ENCODE measurements around the gene VSX1.

VSX1 gene

DNA sequence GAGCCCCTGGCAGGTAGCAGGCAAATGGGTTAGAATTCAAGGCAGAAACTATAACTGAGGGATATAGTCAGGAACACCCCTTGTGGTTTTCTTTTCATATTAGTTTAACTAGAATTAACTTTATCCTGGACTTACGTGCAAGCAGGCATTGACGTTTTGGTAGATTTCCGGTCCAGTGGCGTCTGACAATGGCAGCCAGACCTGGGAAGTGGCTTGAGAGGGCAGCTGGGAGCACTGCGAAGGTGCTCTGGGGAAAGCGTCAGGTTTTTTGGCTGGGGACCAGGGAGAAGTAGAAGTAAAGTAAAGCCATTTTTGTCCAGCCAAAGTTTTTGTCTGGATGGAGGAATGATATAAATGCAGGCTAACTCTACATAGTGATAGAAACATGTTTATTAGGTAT is 15.6 kb downstream of the VSX1 start:
- DNase-seq: no peak

DNA sequence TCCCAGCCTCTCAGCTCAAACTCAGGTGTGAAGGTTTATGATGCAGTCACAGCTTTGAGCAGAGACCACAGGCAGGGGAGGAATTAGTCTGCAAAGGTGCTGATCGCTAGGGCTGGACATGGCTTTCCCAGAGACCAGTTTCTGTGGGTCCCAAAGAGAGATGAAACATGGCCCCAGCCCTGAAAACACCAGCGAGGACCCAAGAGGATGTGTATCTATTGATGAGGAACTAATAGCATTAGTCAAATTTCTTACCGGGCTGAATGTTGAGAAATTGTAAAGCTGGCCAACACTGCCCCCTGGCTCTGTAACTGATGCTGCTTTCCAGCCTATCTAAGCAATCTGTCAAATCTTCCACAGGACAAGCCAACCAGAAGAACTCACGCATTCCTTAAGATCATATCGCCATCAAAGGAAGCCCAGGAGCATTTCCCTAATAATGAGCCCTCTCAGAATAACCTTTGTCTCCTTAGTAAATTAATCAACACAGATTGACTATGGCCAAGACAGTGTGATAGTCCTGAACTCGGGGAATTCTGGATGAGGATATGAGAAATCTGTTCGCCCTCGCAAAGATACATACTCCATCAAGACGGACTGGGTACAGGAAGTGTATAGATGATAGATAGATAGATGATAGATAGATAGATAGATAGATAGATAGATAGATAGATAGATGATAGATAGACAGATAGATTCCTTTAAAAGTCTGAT is 16.2 kb downstream of the VSX1 start:
- DNase-seq: peak in 40 of 58 donors; percentile 24 to 76 (median 47)

- DNase-seq: no peak
These were observed 16.8 kb downstream of the VSX1 start for GRCh38 chr20:25065072-25065624.

DNA sequence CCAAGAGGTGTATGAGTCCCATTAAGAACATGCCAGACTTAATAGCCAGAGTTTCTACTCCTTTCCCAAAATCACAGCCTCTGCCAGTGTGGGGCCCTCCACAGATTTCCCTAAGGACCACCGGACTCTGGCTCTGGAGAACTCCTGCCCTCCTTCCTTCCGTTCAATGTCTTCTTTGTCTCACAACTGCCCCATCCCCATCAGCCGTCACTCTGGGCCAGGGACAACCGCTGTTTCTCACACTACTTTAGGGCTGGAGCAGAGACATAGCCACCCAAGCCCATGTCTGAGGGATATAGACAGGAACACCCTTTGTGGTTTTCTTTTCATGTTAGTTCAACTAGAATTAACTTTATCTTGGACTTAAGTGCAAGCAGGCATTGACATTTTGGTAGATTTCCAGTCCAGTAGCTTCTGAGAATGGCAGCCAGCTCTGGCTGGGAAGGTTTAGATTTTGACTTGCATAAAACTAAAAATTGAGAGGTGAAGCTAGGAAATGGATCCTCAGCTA is 17.3 kb downstream of the VSX1 start:
- no peak for DNase-seq

DNA sequence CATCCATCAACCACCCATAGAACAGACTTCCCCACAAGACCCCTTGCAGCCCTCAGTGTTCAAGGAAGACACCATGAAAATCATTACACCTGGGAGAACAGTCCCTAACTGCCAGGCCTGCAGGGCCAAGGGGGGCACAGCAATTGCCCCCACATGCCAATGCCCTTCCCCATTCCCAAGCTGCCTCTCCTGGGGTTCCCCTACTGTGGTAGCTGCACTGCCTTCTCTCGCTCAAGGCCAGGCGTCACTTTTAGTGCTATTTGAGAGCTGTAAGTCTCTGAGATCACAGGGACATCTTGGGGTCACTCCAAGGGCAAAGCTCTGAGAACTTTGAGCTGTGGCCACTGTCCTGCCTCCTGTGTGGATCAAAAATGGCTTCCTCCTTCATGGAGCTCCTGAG is 18.0 kb downstream of the VSX1 start:
- DNase-seq: no peak

- no peak for DNase-seq
These were observed 18.4 kb downstream of the VSX1 start for GRCh38 chr20:25063546-25063945.

- no peak for DNase-seq
These were observed 19.1 kb downstream of the VSX1 start for GRCh38 chr20:25062841-25063240.

DNA sequence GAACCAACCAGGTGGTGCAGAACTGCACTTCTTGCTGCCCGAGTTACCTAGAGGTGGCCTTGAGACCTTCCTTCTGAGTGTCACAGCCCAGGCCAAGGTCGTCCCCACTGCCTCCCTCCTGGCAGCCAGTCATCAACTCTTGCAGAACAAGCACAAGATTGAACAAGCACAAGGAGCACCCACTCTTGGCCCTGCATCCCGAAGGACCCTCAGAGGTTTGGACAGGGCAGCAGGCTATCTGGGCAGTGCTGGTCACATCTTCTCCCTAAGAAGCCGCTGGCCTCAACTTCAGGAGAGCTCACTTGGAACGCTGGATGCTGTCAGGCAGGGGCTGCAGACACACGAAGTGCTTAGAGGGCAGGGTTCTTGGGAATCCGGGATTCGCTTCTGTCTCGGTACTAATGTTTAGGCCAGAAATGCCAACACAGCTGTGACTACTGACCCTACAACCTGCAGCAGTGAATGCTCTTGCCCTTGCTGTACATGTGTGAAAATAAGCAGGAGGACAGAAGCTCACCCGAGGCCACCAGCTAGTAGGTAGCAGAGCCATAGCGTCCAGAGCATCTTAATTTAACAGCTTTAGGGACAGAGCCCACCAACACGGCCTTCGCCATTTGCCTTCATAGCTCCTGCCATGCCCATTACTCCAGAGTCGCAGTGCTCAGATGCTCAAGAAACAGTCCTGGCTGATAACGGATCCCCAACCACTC is 20.0 kb downstream of the VSX1 start:
- DNase-seq: no peak

DNA sequence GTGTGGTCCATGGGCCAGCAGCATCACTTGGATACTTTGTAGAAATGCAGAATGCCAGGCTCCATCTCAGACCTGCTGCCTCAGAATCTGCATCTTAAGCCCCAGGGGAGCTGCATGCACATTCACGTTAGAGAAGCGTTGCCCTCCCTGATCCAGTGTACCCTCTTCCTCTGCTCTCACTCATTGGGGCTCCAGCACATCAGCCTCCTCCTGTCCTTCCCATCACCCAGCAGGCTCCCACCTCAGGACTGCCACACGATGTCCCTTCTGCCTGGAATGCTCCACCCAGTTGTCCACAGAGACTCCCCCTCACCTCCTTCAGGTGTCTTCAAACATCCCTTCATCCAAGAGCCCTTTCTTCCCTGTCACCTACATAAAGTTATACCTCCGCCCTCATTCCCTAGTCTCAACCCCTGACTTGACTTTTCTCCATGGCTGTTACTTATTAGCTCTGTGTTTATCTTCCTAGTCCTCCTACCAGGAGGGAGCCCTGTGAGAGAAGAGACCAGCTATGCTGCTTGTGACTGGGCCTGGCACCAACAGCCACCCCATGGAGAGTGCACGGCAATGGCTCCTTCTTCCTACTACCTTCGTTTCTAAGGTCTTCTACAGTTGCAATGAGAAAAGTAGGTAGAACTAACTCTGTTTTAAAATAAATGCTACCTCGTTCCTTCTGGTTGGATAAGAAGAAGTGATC is 20.7 kb downstream of the VSX1 start:
- no peak for DNase-seq

- DNase-seq: no peak
These were observed 22.0 kb downstream of the VSX1 start for GRCh38 chr20:25059866-25060465.

DNA sequence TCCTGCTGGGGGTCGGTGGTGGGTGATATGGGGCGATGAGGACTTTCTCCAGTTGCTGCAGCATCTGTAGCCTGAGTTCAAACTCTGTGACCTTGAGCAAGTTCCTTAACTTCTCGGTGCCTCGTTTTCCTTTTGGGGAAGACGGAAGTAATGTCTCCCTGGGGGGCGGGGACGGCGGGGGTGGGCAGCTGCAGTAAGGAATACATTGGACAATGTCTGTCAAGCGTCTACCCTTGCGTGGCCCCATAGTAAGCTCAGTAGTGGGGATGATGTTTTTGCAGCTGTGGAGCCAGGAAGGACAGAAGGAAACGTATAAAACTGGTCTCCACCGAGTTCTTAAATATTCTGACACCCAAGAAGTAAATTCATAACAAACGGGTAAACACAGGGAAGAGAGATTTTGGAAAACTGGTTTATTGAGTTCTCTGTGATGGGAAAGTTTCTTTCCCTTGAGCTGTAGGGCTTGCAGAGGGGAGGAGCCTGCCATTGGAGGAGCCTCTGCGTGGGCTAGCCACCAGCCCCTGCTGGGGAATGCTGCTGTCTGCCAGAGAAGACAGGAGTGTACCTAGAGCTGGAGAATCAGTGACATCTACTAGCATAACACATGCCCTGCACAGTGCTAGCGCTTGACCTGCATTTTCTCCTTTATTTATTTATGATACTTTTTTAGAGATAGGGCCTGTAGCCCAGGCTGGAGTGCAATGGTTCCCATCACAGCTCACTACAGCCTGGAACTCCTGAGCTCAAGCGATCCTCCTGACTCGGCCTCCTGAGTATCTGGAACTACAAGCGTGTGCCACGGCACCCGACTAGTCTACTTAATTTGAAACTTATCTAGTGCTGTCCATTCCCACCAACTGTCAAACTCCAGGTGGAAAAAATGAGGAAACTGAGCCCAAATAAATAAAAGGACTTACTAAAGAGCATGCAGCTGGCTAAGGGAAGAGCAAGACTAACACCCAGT is 22.8 kb downstream of the VSX1 start:
- DNase-seq: no peak

- peak in 40 of 58 donors; percentile 23 to 82 (median 55) for DNase-seq
These were observed 23.7 kb downstream of the VSX1 start, which contains the start of gene ACSS1 for GRCh38 chr20:25058051-25058846. TSS of gene ACSS1 (minus strand) at chr20:25058139. CDS start at chr20:25058102, 37 bp downstream.

GRCh38 chr20:25057234-25058050 is 24.5 kb downstream of the VSX1 start:
- DNase-seq: peak in 46 of 58 donors; percentile 20 to 80 (median 64)

DNA sequence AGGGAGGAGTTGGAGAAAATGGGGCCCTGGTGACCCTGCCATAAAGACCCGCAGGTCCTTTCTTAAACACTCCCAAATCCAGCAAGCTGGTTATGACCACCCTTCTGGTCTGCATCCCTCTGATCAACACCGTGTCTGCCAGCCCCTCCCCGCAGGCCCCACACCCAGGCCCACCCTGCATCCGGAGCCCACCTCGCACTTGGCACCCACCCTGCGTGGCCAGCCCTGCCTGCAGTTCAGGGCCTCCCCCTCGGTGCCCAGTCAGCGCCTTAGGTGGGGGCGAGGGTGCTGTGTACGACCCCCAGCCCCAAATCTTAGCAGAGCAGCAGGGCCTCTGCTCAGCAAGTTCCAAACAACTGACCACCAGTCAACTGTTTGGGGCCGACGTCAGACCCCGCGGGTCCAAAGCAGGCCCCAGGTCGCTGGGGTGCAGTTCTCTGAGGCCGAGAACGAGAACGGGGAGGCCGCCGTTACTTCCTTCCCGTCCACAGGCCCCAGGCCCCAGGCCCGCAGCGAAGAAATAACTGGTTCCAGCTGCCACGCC is 25.2 kb downstream of the VSX1 start:
- DNase-seq: no peak

GRCh38 chr20:25055711-25056495 is 26.0 kb downstream of the VSX1 start:
- DNase-seq: no peak

DNA sequence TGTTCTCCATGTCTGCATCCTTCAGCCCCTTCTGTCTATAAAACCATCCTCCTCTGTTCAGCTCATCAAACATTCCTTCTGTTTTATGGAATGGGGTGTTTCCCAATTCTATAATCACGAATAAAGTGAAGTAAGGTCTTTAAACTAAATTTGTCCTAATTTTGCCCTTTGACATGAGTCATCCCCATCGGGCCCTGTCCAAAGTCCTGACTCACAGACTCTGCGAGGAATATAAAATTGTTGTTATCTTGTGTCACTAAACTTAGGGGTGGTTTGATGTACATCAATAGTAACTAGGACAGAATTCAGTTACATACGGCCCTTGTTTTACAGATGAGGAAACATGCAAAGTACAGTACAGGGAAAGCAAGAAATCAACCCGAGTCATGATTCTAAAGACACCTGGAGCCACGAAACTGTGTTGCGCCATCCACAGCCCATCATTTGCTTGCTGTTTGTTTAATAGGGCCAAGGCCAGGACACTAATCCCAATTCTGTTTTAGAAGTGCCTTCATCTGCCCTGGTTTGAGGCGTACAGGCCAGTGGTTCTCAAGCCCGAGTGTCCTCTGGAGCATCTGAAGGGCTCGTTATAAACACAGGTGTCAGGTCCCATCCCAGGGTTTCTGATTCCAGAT is 26.8 kb downstream of the VSX1 start:
- no peak for DNase-seq
